Stomach (tissue), 9 donors: ENCODE measurements around the gene HSPB6. TPM values are rescaled to one million over a fixed set of nuclear protein-coding genes. Genes with fewer than 3 reads are reported as not detected.

Experiments
- DNase-seq, 2 donors: peaks; one replicate each; pipeline versions ENCODE4 v3.0.0 to v3.0.0-alpha.2; 2013 to 2019
- H3K27ac ChIP-seq, 5 donors: fragments of 200-600 bp in 4 of 5; sonication (generic) in 4 of 5; one replicate each; pipeline ENCODE4 v1.5.1; 2013 to 2019; ENCODE audit warnings: mild to moderate bottlenecking in 1 of 5, moderate library complexity in 1 of 5
- H3K27me3 ChIP-seq, 3 donors: fragments of 200-600 bp; sonication (generic); one replicate each; pipeline ENCODE4 v1.5.1; 2017 to 2019; ENCODE audit warnings: mixed run types in 1 of 3
- H3K36me3 ChIP-seq, 4 donors: fragments of 200-600 bp; sonication (generic); 1 replicate in 3 of 4; 2 replicates in 1 of 4; pipeline ENCODE4 v1.5.1; 2016 to 2019
- H3K4me1 ChIP-seq, 4 donors: fragments of 200-600 bp; sonication (generic); one replicate each; pipeline ENCODE4 v1.5.1; 2016 to 2019
- H3K4me3 ChIP-seq, 4 donors: fragments of 200-600 bp; sonication (generic) in 3 of 4; one replicate each; pipeline ENCODE4 v1.5.1; 2016 to 2019; ENCODE audit warnings: mild to moderate bottlenecking in 1 of 4
- H3K9me3 ChIP-seq, 4 donors: fragments of 200-600 bp; sonication (generic); one replicate each; pipeline ENCODE4 v1.5.1; 2016 to 2019
- EP300 ChIP-seq: sonication (generic); formaldehyde crosslinking; IDR thresholded peaks from one replicate; pipeline ENCODE4 v1.6.1; 2017; ENCODE audit warnings: antibody characterized with exemption
- POLR2A ChIP-seq, 4 donors: fragments of 450-650 bp; IDR thresholded peaks; one replicate each; pipeline ENCODE4 v1.6.1; 2016; ENCODE audit warnings: antibody characterized with exemption in 4 of 4, control low read depth in 2 of 4, mild to moderate bottlenecking in 1 of 4, moderate library complexity in 1 of 4
- POLR2AphosphoS5 ChIP-seq, 3 donors: sonication (generic); formaldehyde crosslinking; IDR thresholded peaks; one replicate each; pipeline ENCODE4 v1.6.1; 2016; ENCODE audit warnings: antibody characterized with exemption in 3 of 3
- WGBS, 5 donors: extraction: QIAGEN DNeasy Blood & Tissue Kit in 3 of 5; methylation state at CpG; one replicate each; pipeline versions ENCODE4 v1.1.5 to v1.1.7; 2013 to 2018; 5-methylcytosine and 5-hydroxymethylcytosine counted together
- intact Hi-C: fragments of 100-400 bp; cut with DNase I; formaldehyde crosslinking; loops from one replicate; pipeline ENCODE4 v1.15.1; 2023; ENCODE audit warnings: low total_unique reads
- polyA plus RNA-seq, 3 donors: library from polyadenylated mRNA; stranded (reverse); fragments of 200-250 nt; gene quantifications; one replicate each; pipeline ENCODE4 v1.2.3, GENCODE V29; 2013
- total RNA-seq, 5 donors: library from RNA; depleted of rRNA; stranded (reverse); fragments of >200 nt; gene quantifications; one replicate each; pipeline versions ENCODE4 v1.1.0 to v1.2.3, GENCODE V29; 2014 to 2016
- TF ChIP-seq, protein P1 (sequence below), 7 experiments: fragments of 450-650 bp in 4 of 7; fragments of 200-600 bp in 3 of 7; sonication (generic) in 3 of 7; IDR thresholded peaks; one replicate each; pipeline ENCODE4 v1.5.1; 2016 to 2019; ENCODE audit warnings: antibody characterized with exemption in 7 of 7, control low read depth in 2 of 7, mild to moderate bottlenecking in 1 of 7
- donor health status: healthy with polysubstance abuse.
- donor health status: Bipolar disorder and iron deficiency.
- donor health status: healthy.

HSPB6 gene
- total and polyA plus RNA-seq, 8 donors = 25.0 to 492 (median 81.0) TPM

DNA sequence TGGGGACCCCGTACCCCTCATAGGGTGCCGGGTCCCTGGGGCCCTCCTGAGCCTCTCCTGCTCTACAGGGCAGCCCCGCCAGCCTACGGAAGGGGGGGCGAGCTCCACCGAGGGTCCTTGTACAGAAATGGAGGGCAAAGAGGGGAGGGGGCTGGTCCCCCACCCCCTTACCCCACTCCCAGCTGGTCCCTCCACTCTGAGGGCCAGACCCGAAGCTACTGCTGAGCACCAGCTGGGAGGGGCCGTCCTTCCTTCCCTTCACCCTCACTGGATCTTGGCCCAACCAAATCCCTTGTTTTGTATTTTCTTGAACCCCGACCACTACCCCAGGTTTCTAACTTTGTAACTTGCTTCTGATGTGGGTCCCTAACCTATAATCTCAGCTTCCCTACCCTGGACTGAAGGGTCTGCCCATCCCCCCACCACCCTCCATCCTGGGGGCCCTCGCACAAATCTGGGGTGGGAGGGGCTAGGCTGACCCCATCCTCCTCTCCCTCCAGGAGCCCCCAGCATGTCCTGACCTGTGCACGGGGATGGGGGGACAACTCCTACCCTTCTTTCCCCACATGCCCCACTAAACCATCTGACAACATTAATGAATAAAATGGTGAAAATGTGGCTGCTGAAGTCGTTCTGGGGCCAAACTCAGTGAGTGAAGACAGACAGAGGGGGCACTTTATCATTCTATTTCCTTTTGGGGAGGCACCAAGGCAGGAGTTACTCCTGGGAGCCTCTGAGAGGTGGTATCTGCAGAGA lies 31.6 kb upstream of the HSPB6 start:
- H3K27ac ChIP-seq = no peak overlapping the region
- no peaks in the 10 kb centered on the region for H3K4me1 ChIP-seq
- TF ChIP-seq POLR2A (IDR thresholded peaks at IDR 0.05) (no peak), POLR2AphosphoS5 (IDR thresholded peaks at IDR 0.05) (no peak), EP300 (no peak)
- TF ChIP-seq, protein P1, sequence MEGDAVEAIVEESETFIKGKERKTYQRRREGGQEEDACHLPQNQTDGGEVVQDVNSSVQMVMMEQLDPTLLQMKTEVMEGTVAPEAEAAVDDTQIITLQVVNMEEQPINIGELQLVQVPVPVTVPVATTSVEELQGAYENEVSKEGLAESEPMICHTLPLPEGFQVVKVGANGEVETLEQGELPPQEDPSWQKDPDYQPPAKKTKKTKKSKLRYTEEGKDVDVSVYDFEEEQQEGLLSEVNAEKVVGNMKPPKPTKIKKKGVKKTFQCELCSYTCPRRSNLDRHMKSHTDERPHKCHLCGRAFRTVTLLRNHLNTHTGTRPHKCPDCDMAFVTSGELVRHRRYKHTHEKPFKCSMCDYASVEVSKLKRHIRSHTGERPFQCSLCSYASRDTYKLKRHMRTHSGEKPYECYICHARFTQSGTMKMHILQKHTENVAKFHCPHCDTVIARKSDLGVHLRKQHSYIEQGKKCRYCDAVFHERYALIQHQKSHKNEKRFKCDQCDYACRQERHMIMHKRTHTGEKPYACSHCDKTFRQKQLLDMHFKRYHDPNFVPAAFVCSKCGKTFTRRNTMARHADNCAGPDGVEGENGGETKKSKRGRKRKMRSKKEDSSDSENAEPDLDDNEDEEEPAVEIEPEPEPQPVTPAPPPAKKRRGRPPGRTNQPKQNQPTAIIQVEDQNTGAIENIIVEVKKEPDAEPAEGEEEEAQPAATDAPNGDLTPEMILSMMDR (IDR thresholded peaks at IDR 0.05) = no peak
- H3K36me3 ChIP-seq = peaks cover 0 to 39% (median 28%) of the 10 kb centered on the region in 4 donors
- no peak for DNase-seq
- H3K4me3 ChIP-seq = no peak overlapping the region
- WGBS, 5 donors = 80 to 86% (median 84%) methylated on average over 11 to 12 of the region's 12 CpGs
- H3K9me3 ChIP-seq = no peaks in the 10 kb centered on the region
- intact Hi-C loops = no loop called here
- peaks cover 0 to 5% (median 0%) of the 10 kb centered on the region in 3 donors for H3K27me3 ChIP-seq

DNA sequence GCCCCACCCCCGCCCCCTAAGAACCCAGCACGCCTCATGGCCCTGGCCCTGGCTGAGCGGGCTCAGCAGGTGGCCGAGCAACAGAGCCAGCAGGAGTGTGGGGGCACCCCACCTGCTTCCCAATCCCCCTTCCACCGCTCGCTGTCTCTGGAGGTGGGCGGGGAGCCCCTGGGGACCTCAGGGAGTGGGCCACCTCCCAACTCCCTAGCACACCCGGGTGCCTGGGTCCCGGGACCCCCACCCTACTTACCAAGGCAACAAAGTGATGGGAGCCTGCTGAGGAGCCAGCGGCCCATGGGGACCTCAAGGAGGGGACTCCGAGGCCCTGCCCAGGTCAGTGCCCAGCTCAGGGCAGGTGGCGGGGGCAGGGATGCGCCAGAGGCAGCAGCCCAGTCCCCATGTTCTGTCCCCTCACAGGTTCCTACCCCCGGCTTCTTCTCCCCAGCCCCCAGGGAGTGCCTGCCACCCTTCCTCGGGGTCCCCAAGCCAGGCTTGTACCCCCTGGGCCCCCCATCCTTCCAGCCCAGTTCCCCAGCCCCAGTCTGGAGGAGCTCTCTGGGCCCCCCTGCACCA lies 30.5 kb upstream of the HSPB6 start:
- Histone ChIP-seq H3K36me3 (peaks cover 5 to 50% (median 35%) of the 10 kb centered on the region in 4 donors), H3K27ac (no peak overlapping the region), H3K4me3 (no peak overlapping the region), H3K4me1 (no peaks in the 10 kb centered on the region), H3K9me3 (no peaks in the 10 kb centered on the region), H3K27me3 (peaks cover 0 to 2% (median 0%) of the 10 kb centered on the region in 3 donors)
- no peak for TF ChIP-seq POLR2A (IDR thresholded peaks at IDR 0.05)
- TF ChIP-seq POLR2AphosphoS5 (IDR thresholded peaks at IDR 0.05) = no peak
- no peak for TF ChIP-seq EP300
- TF ChIP-seq, protein P1 (IDR thresholded peaks at IDR 0.05) = no peak
- DNase-seq = no peak
- intact Hi-C loops = no loop called here
- WGBS, 5 donors = 87 to 98% (median 96%) methylated on average over 8 to 15 of the region's 15 CpGs

DNA sequence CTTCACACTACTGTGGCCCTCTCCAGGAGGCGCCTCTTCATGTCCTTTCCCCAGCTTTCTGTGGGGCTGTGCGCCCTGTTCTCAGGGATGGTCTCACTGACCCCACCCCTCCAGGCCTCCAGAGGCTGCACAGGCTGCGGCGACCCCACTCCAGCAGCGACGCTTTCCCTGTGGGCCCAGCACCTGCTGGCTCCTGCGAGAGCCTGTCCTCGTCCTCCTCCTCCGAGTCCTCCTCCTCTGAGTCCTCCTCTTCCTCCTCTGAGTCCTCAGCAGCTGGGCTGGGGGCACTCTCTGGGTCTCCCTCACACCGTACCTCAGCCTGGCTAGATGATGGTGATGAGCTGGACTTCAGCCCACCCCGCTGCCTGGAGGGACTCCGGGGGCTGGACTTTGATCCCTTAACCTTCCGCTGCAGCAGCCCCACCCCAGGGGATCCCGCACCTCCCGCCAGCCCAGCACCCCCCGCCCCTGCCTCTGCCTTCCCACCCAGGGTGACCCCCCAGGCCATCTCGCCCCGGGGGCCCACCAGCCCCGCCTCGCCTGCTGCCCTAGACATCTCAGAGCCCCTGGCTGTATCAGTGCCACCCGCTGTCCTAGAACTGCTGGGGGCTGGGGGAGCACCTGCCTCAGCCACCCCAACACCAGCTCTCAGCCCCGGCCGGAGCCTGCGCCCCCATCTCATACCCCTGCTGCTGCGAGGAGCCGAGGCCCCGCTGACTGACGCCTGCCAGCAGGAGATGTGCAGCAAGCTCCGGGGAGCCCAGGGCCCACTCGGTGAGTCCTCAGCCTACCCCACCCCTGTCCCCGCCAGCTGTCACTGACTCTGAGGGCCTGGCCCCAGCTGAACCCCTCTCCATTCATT lies 29.7 kb upstream of the HSPB6 start:
- no peak overlapping the region for H3K4me3 ChIP-seq
- no peaks in the 10 kb centered on the region for H3K4me1 ChIP-seq
- no peaks in the 10 kb centered on the region for H3K27me3 ChIP-seq
- intact Hi-C loops = no loop called here
- peaks cover 5 to 57% (median 43%) of the 10 kb centered on the region in 4 donors for H3K36me3 ChIP-seq
- 80 to 88% (median 82%) methylated on average over 22 to 31 of the region's 31 CpGs for WGBS, 5 donors
- no peak overlapping the region for H3K27ac ChIP-seq
- no peak for DNase-seq
- TF ChIP-seq EP300 = no peak
- TF ChIP-seq POLR2A (IDR thresholded peaks at IDR 0.05) = no peak
- TF ChIP-seq, protein P1 (IDR thresholded peaks at IDR 0.05) = no peak
- H3K9me3 ChIP-seq = no peaks in the 10 kb centered on the region

DNA sequence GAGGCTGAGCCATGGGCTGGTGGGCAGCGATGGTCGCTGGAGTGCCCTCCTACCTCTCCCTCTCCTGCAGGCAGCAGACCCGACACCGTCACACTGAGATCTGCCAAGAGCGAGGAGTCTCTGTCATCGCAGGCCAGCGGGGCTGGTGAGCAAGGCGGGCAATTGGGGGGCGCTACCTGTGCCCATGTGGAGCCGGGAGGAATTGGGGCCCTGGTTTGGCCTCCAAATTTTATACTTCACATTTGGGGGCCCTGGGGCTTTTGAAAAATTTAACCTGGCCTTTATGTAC lies 28.5 kb upstream of the HSPB6 start:
- Histone ChIP-seq H3K27me3 (no peaks in the 10 kb centered on the region), H3K27ac (no peak overlapping the region), H3K4me1 (no peaks in the 10 kb centered on the region), H3K9me3 (no peaks in the 10 kb centered on the region), H3K4me3 (no peak overlapping the region), H3K36me3 (peaks cover 5 to 70% (median 55%) of the 10 kb centered on the region in 4 donors)
- intact Hi-C loops = no loop called here
- WGBS, 5 donors = 87 to 94% (median 94%) methylated on average over 9 to 10 of the region's 10 CpGs
- DNase-seq = no peak
- TF ChIP-seq POLR2AphosphoS5 (IDR thresholded peaks at IDR 0.05) = no peak
- TF ChIP-seq, protein P1 (IDR thresholded peaks at IDR 0.05) = no peak
- TF ChIP-seq EP300 = no peak
- TF ChIP-seq POLR2A (IDR thresholded peaks at IDR 0.05) = no peak
